HG02678 (cell line): ENCODE measurements around the gene C2CD3.
"Not testable (repeated sequence)": the region's sequence is repeated elsewhere in the genome, so short reads cannot be mapped to it uniquely, and the experiment has no call there.

Experiments used
- ATAC-seq: cut with Tn5 transposase; IDR thresholded peaks from one replicate; pipeline ENCODE4 v1.9.1; 2021; ENCODE audit warnings: mild to moderate bottlenecking, moderate library complexity; ENCODE audit not compliant: unreplicated experiment

C2CD3 gene

DNA sequence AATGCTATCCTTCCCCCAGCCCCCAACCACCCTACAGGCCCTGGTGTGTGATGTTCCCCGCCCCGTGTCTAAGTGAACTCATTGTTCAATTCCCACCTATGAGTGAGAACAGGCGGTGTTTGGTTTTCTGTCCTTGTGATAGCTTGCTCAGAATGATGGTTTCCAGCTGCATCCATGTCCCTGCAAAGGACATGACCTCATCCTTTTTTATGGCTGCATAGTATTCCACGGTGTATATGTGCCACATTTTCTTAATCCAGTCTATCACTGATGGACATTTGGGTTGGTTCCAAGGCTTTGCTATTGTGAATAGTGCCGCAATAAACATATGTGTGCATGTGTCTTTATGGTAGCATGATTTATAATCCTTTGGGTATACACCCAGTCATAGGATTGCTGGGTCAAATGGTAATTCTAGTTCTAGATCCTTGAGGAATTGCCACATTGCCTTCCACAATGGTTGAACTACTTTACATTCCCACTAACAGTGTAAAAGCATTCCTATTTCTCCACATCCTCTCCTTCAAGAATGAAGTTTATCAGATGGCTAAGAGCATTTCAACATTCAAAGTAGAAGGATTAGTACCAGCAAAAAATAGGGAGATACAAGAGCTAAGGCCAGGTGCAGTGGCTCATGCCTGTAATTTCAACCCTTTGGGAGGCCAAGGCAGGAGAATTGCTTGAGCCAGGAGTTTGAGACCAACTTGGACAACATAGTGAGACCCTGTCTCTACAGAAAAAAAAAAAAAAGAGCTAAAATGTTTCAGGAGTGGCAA, 50.4 kb downstream of the C2CD3 start:
- not testable (repeated sequence) for ATAC-seq

DNA sequence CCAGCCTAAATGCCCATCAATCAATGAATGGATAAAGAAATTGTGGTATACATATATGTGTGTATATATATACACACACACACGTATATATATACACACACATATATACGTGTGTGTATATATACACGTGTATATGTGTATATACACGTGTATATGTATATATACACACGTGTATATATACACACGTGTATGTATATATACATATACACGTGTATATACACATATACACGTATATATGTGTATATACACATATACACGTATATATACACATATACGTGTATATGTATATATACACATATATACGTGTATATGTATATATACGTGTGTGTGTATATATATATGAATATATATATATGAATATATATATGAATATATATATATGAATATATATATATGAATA, 54.1 kb downstream of the C2CD3 start:
- ATAC-seq: no peak

- no peak for ATAC-seq
Measured at GRCh38 chr11:74112877-74113276, 57.9 kb downstream of the C2CD3 start.

- ATAC-seq: no peak
Measured at GRCh38 chr11:74106124-74106523, 64.7 kb downstream of the C2CD3 start.

GRCh38 chr11:74102321-74102720, 68.5 kb downstream of the C2CD3 start:
- ATAC-seq: no peak

- ATAC-seq: no peak
Measured at GRCh38 chr11:74100735-74101134, 70.1 kb downstream of the C2CD3 start.

DNA sequence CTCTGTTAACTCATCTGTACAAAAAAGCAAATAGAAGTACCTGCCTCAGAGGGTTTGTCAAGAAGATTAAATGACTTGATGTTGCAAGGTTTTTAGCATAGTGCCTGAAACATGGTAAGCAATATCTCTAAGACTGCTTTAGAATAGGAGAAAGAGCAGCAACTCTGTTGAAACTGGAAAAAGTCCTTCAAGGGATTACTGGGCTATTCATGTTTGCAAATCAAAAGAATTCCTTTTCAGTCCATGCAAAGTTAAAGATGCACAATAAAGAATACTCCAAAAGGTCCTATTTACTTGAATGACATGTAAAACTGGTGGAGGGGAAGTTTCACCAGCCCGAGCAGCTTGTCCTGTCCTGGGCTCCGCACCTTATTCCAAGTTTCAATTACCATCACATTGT, 70.6 kb downstream of the C2CD3 start:
- ATAC-seq: no peak

- no peak for ATAC-seq
Measured at GRCh38 chr11:74097686-74098237, 73.0 kb downstream of the C2CD3 start.

DNA sequence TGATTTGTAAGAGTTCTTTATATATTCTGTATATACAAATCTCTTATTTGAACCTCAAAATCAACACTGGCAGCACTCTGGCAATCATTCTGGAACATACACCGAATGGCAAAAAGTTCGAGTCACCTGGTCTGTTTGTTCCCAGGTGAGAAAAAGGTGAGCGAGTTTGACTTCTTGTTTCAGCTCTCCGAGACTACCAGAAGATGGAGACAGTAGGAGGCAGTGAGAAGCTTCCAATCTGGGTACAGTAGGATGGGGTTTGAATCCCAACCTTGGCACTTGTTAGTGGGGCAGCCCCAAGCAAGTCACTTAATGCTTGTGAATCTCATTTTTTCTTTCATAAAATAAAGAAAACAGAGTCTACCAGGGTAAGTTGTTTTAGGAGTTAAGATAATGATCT, 76.4 kb downstream of the C2CD3 start:
- ATAC-seq: no peak

GRCh38 chr11:74092425-74092824, 78.4 kb downstream of the C2CD3 start:
- ATAC-seq: no peak

DNA sequence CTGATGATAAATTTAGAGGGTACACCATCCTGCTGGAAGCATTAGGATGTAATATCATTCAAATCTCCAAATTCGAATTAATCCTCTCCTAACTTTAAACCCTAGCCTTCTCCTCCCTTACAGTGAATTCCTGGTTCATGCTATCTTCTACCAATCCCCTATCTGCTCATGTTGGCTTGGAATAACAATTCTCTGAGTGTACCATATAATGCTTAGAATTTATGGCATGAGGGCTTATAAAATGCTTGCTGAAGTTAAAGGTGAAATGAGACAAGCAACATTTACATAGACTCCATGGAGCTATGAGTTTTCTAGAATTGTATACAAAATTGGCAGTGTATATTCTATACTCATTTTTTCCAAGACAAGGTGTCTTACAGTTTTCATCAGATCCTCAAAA, 79.3 kb downstream of the C2CD3 start:
- no peak for ATAC-seq

DNA sequence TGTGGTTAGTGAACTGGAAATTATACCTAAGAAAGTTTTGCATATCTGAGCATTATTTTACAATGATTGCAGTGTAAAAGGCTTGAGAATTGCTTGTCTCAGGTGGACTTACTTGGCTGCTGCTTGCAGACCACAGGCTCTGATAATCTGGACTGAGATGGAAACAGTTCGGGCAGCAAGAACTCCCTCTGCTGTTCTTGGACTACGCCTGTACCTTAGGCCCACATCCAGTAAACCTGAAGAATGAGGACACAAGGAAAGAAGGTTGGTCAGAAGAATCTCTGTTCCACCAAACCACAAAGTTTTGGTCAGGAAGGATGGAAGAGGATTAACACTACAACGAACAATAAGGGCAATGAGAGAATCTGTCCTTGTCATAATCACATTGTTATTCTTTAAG, 80.1 kb downstream of the C2CD3 start:
- no peak for ATAC-seq

GRCh38 chr11:74086242-74086884, 84.4 kb downstream of the C2CD3 start:
- ATAC-seq: no peak

DNA sequence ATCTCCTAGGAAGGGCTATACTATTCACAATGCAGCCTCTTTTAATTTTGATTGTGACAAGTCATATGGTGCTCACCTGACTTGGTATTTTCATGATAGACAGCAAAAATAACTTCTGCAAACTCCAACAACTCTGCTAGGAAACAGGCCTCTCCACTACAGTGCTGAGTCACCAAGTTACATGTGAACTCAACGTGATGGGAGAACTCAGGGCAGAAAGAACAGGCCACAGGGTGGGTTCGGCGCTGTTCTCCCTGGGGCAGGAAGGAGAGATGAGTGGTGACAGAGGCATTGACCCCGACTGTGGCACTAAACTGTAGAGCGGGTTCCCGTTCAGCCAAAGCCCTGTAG, 85.3 kb downstream of the C2CD3 start:
- no peak for ATAC-seq

GRCh38 chr11:74084796-74085541, 85.8 kb downstream of the C2CD3 start:
- ATAC-seq: no peak

- ATAC-seq: not testable (repeated sequence)
Measured at GRCh38 chr11:74083927-74084326, 86.9 kb downstream of the C2CD3 start.

DNA sequence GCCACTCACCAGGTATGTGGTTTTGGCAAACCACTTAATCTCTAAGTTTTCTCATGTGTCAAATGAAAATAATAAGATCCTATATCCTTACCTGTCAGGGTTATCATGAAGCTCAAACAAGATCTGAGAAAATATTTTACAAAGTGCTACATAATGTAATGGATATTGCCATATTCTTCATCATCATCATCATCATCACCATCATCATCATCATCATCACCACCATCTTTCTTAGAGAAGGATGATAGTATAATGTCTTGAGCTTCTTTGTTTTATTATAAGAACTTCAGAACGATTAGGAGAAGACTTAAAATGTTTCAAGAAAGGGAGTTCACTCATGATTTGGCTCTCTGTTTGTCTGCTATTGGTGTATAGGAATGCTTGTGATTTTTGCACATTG, 89.4 kb downstream of the C2CD3 start:
- ATAC-seq: no peak

DNA sequence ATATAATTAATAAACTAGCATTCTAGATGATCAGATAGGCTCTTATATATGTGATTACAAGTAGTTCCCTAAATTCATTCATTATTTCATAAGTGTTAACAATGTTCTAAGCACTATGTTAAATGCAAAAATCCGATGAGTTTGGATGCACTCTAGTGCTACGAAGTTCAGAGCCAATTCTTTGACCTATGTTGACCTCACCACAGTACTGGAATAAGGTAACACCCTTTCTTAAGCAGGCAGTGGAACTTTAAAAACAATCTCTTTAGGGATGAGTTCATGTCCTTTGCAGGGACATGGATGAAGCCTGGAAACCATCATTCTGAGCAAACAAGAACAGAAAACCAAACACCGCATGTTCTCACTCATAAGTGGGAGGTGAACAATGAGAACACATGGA, 93.6 kb downstream of the C2CD3 start:
- no peak for ATAC-seq

DNA sequence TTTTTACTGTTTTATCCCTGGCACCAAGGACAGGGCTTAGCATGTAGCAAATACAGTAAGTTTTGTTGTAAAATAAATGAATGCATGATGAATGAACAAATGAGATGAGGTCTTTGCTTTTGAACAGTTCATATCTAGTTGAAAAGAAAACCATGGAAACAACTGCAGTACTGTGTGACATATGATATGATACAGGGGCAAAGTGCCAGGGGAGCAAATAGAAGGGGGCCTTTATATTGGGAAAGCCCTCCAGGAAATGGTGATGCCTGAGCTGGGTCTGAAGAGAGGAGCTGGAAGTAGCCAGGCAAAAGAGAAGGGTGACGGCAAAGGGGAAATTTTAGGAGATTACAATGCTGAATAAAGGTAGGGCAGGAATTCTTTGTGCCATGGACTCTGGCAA, 98.1 kb downstream of the C2CD3 start:
- ATAC-seq: no peak

- ATAC-seq: no peak
Measured at GRCh38 chr11:74072286-74072685, 98.5 kb downstream of the C2CD3 start.

DNA sequence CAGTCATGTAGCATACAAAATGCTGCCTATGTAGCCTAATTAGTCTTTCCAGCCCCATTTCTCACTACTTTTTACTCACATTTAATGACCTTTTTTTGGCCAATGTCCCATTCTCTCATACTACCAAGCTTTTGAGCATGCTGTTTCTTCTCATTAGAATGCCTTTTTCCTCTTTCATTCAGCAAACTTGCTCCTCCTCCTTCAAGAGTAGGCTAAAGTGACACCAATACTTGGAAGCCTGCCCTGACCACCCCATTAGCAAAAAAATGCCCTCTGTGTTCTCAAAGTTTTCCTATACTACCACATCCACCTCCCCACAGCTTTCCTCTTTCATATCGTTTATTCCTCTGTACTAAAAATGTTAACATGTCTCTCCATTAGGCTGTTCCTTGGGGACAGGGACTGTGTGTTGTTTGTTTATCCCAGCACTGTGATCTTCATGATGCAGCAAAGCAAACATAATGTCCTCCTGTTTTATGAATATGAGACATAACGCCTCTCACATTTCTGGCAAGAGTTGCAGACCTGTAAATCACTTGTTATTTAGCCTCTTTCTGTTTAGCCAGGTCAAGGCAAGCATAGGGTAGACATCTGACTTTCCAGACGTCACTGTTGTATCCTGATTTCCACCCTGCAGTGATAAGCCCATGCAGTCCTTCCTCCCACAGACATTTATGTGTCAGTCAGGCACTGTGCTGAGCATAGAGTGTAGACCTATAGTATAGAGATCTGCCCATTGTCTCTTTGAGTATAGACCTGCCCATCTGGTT, 99.9 kb downstream of the C2CD3 start:
- no peak for ATAC-seq
